Panc1 (cell line): Measurements from ENCODE around the gene PSENEN. TPM values are rescaled to one million over a fixed set of nuclear protein-coding genes. Genes with fewer than 3 reads are reported as not detected.
"Not testable (repeated sequence)": the region's sequence is repeated elsewhere in the genome, so short reads cannot be mapped to it uniquely, and the experiment has no call there.

ENCODE experiments used
- ATAC-seq: fragments of 200-7000 bp; cut with Tn5 transposase; 2 replicates; pipeline ENCODE4 v1.9.1; 2020; ENCODE audit warnings: mild to moderate bottlenecking, moderate library complexity
- BruUV-seq: library from RNA; stranded (reverse); fragments of 400-500 nt; replicated peaks from 2 replicates; lab custom pipeline; 2021; lab: Mats Ljungman, UMichigan
- CTCF ChIA-PET: fragments of 300-600 bp; sonication (Branson Sonifier 250); formaldehyde crosslinking; loops from one replicate; lab custom pipeline; 2022; ENCODE audit warnings: antibody characterized with exemption; lab: Charles Lee
- POLR2A ChIA-PET: fragments of 300-600 bp; sonication (Branson Sonifier 250); formaldehyde crosslinking; loops from one replicate; lab custom pipeline; 2022; ENCODE audit warnings: antibody characterized with exemption; lab: Charles Lee
- DNase-seq: peaks from one replicate; pipeline ENCODE4 v3.0.0-alpha.2; 2010; ENCODE audit warnings: low read depth, low spot score
- H3K27ac ChIP-seq: 2 replicates; pipeline ENCODE4 v1.5.1; 2011; ENCODE audit warnings: mild to moderate bottlenecking, low read length, inconsistent platforms
- H3K27me3 ChIP-seq: fragments of 200-500 bp; sonication (Bioruptor generic); 2 replicates; pipeline ENCODE4 v1.6.0; 2014; ENCODE audit warnings: low read length, inconsistent platforms; ENCODE audit not compliant: control insufficient read depth, insufficient read depth
- H3K36me3 ChIP-seq: fragments of 200-500 bp; sonication (Bioruptor generic); 2 replicates; pipeline ENCODE4 v1.5.1; 2014; ENCODE audit warnings: inconsistent platforms, mild to moderate bottlenecking, low read length, moderate library complexity; ENCODE audit not compliant: control insufficient read depth, insufficient read depth
- H3K4me1 ChIP-seq: 2 replicates; pipeline ENCODE4 v1.5.1; 2011; ENCODE audit warnings: inconsistent platforms, mild to moderate bottlenecking, low read length, moderate library complexity; ENCODE audit not compliant: control insufficient read depth, insufficient read depth
- H3K4me3 ChIP-seq, 2 experiments: 2 replicates each; pipeline ENCODE4 v1.5.1; 2011 to 2012; ENCODE audit warnings: low read depth in 2 of 2, low read length in 2 of 2, mild to moderate bottlenecking in 2 of 2, inconsistent platforms in 1 of 2, moderate library complexity in 1 of 2
- H3K9me3 ChIP-seq: fragments of 200-500 bp; sonication (Bioruptor generic); 2 replicates; pipeline ENCODE4 v1.5.1; 2014; ENCODE audit warnings: low read depth, mild to moderate bottlenecking, inconsistent platforms, low read length, moderate library complexity; ENCODE audit not compliant: control insufficient read depth, insufficient read depth
- CTCF ChIP-seq: fragments of 450-650 bp; IDR thresholded peaks from 2 replicates; pipeline ENCODE4 v1.5.1; 2017; ENCODE audit warnings: mild to moderate bottlenecking
- POLR2AphosphoS5 ChIP-seq: IDR thresholded peaks from 2 replicates; pipeline ENCODE4 v1.6.1; 2012; ENCODE audit warnings: mild to moderate bottlenecking, low read depth, low read length, moderate library complexity
- in situ Hi-C: cut with HindIII; loops from 2 replicates; pipeline ENCODE4 v1.10.0; 2016; ENCODE audit warnings: low sequenced_read_pairs, low pct_unique_long_range_greater_than_20kb
- intact Hi-C: fragments of 100-400 bp; cut with micrococcal nuclease; formaldehyde crosslinking; loops from one replicate; pipeline ENCODE4 v1.10.0; 2022; ENCODE audit not compliant: unreplicated experiment
- total RNA-seq: library from RNA; stranded (reverse); gene quantifications from one replicate; pipeline ENCODE4 v1.2.1, GENCODE V29; 2021; ENCODE audit not compliant: unreplicated experiment

PSENEN gene
- total RNA-seq, 1 experiment from 2014 or later: 169 TPM

- no peaks in the 10 kb centered on the region for H3K9me3 ChIP-seq
- peaks cover 7% of the 10 kb centered on the region for H3K4me1 ChIP-seq
- BruUV-seq: TSS peak; percentile 25
- no peaks in the 10 kb centered on the region for H3K27me3 ChIP-seq
- no peak for ATAC-seq
- no peak for DNase-seq
- H3K36me3 ChIP-seq: peaks cover 26% of the 10 kb centered on the region; the same call in 1 of the 2 replicates
- H3K27ac ChIP-seq: no peak overlapping the region
- in situ Hi-C loops: no loop called here
- no peak overlapping the region for H3K4me3 ChIP-seq
- ChIA-PET CTCF (no interaction called here), POLR2A (no interaction called here)
- intact Hi-C loops: no loop called here
- no peak for TF ChIP-seq CTCF
Observed at GRCh38 chr19:35723671-35724070, 21.8 kb upstream of the PSENEN start.

- CTCF ChIA-PET, BruUV-seq, ATAC-seq, H3K9me3 ChIP-seq, H3K27me3 ChIP-seq, DNase-seq, H3K27ac ChIP-seq, H3K4me1 ChIP-seq, intact Hi-C loops, POLR2A ChIA-PET, H3K4me3 ChIP-seq, in situ Hi-C loops: not testable (repeated sequence)
- H3K36me3 ChIP-seq: peaks cover 27% of the 10 kb centered on the region
Observed at GRCh38 chr19:35724132-35724531, 21.3 kb upstream of the PSENEN start.

GRCh38 chr19:35724560-35724959 is 20.9 kb upstream of the PSENEN start:
- ChIA-PET POLR2A (interaction anchor here (0.5 kb wide), 1 partner anchor 786 kb away, joined by 5 read pairs; no protein-coding TSS in a partner anchor), CTCF (no interaction called here)
- Histone ChIP-seq H3K36me3 (peaks cover 30% of the 10 kb centered on the region), H3K9me3 (no peaks in the 10 kb centered on the region), H3K27ac (no peak overlapping the region), H3K27me3 (no peaks in the 10 kb centered on the region), H3K4me1 (peaks cover under 1% of the 10 kb centered on the region; the same call in 1 of the 2 replicates), H3K4me3 (no peak overlapping the region)
- BruUV-seq: no TSS peak
- in situ Hi-C loops (no loop called here), intact Hi-C loops (no loop called here)
- ATAC-seq (no peak), DNase-seq (no peak)
- TF ChIP-seq CTCF: no peak

- peaks cover 30% of the 10 kb centered on the region for H3K36me3 ChIP-seq
- no peak overlapping the region for H3K27ac ChIP-seq
- H3K27me3 ChIP-seq: no peaks in the 10 kb centered on the region
- H3K4me3 ChIP-seq: no peak overlapping the region
- BruUV-seq: no TSS peak
- ATAC-seq: no peak
- in situ Hi-C loops: no loop called here
- ChIA-PET POLR2A (interaction anchor here (0.5 kb wide), 1 partner anchor 787 kb away, joined by 5 read pairs; no protein-coding TSS in a partner anchor), CTCF (no interaction called here)
- TF ChIP-seq POLR2AphosphoS5: no peak
- no peak for TF ChIP-seq CTCF
- no peaks in the 10 kb centered on the region for H3K4me1 ChIP-seq
- intact Hi-C loops: no loop called here
- no peaks in the 10 kb centered on the region for H3K9me3 ChIP-seq
- DNase-seq: no peak
Observed at GRCh38 chr19:35725216-35725861, 20.1 kb upstream of the PSENEN start.
